Activated CD4-positive, alpha-beta memory T cell treated with anti-CD3 and anti-CD28 coated beads for 36 hours (primary cell): ENCODE measurements around the gene NFIX. TPM values are rescaled to one million over a fixed set of nuclear protein-coding genes. Genes with fewer than 3 reads are reported as not detected.

Experiments
- CTCF ChIA-PET: fragments of 350-600 bp; sonication (Branson Sonifier 250); formaldehyde crosslinking; loops from one replicate; lab custom pipeline; 2021; ENCODE audit warnings: antibody characterized with exemption, inconsistent platforms; lab: Charles Lee
- POLR2A ChIA-PET: fragments of 350-600 bp; sonication (Branson Sonifier 250); formaldehyde crosslinking; loops from one replicate; lab custom pipeline; 2021; ENCODE audit warnings: antibody characterized with exemption; lab: Charles Lee
- DNase-seq: peaks from one replicate; pipeline ENCODE4 v3.0.0-alpha.2; 2020
- H3K27ac Mint-ChIP-seq: one replicate; pipeline ENCODE4 v1.8.0; 2021; ENCODE audit warnings: mixed read lengths
- H3K27me3 Mint-ChIP-seq: one replicate; pipeline ENCODE4 v1.8.0; 2021; ENCODE audit warnings: mixed read lengths
- H3K36me3 Mint-ChIP-seq: one replicate; pipeline ENCODE4 v1.8.0; 2021; ENCODE audit warnings: mixed read lengths
- H3K4me1 Mint-ChIP-seq: one replicate; pipeline ENCODE4 v1.8.0; 2021; ENCODE audit warnings: low read depth, mixed read lengths
- H3K4me3 Mint-ChIP-seq: one replicate; pipeline ENCODE4 v1.8.0; 2021; ENCODE audit warnings: mild to moderate bottlenecking, mixed read lengths
- H3K9me3 Mint-ChIP-seq: one replicate; pipeline ENCODE4 v1.8.0; 2021; ENCODE audit warnings: mixed read lengths
- intact Hi-C: fragments of 100-400 bp; cut with micrococcal nuclease; formaldehyde crosslinking; loops from one replicate; pipeline ENCODE4 v1.15.1; 2023
- total RNA-seq, 2 experiments: library from RNA; stranded (reverse); gene quantifications; one replicate each; pipeline ENCODE4 v1.2.3, GENCODE V29; 2021

NFIX gene
- total RNA-seq, 2 experiments from 2014 or later: 1.6 to 2.0 TPM

- H3K27ac Mint-ChIP-seq: peak overlapping the region; percentile 49
- peaks cover 39% of the 10 kb centered on the region for H3K4me1 Mint-ChIP-seq
- no peak for DNase-seq
- CTCF ChIA-PET: interaction anchor here (0.9 to 2.0 kb wide), 2 partner anchors 9 to 23 kb away, joined by 3 to 4 read pairs; no protein-coding TSS in a partner anchor
- POLR2A ChIA-PET: interaction anchor here (0.6 kb wide), 1 partner anchor 9 kb away, joined by 5 read pairs; no protein-coding TSS in a partner anchor
- no peak overlapping the region for H3K4me3 Mint-ChIP-seq
- no peaks in the 10 kb centered on the region for H3K9me3 Mint-ChIP-seq
- H3K36me3 Mint-ChIP-seq: peaks cover 7% of the 10 kb centered on the region
- intact Hi-C loops: no loop called here
- H3K27me3 Mint-ChIP-seq: no peaks in the 10 kb centered on the region
Measured at GRCh38 chr19:13127811-13128575, 132.7 kb downstream of the NFIX start.

GRCh38 chr19:13128583-13128982, 133.3 kb downstream of the NFIX start:
- POLR2A ChIA-PET: no interaction called here
- no peaks in the 10 kb centered on the region for H3K9me3 Mint-ChIP-seq
- no peak overlapping the region for H3K4me3 Mint-ChIP-seq
- CTCF ChIA-PET: interaction anchor here (2.0 to 2.1 kb wide), 2 partner anchors 21 to 24 kb away, joined by 4 to 7 read pairs; partner anchors contain the start of genes IER2 and STX10
- H3K36me3 Mint-ChIP-seq: peaks cover 7% of the 10 kb centered on the region
- H3K4me1 Mint-ChIP-seq: peaks cover 44% of the 10 kb centered on the region
- peak overlapping the region; percentile 49 for H3K27ac Mint-ChIP-seq
- no peaks in the 10 kb centered on the region for H3K27me3 Mint-ChIP-seq
- no peak for DNase-seq
- intact Hi-C loops: no loop called here

GRCh38 chr19:13129384-13129783, 134.1 kb downstream of the NFIX start:
- Mint-ChIP-seq H3K27ac (no peak overlapping the region), H3K9me3 (no peaks in the 10 kb centered on the region), H3K36me3 (peaks cover 7% of the 10 kb centered on the region), H3K27me3 (no peaks in the 10 kb centered on the region), H3K4me1 (peaks cover 44% of the 10 kb centered on the region), H3K4me3 (no peak overlapping the region)
- intact Hi-C loops: no loop called here
- CTCF ChIA-PET: interaction anchor here (2.1 kb wide), 1 partner anchor 20 kb away, joined by 7 read pairs; the partner anchor contains the start of genes IER2 and STX10
- POLR2A ChIA-PET: no interaction called here
- DNase-seq: no peak

- POLR2A ChIA-PET: interaction anchor here (0.8 to 2.9 kb wide), 6 partner anchors 9 to 24 kb away, joined by 3 to 19 read pairs (median 8); partner anchors contain the start of genes NACC1 and STX10
- no peak for DNase-seq
- Mint-ChIP-seq H3K27ac (peak overlapping the region; percentile 96), H3K4me3 (no peak overlapping the region), H3K36me3 (peaks cover 12% of the 10 kb centered on the region), H3K27me3 (no peaks in the 10 kb centered on the region), H3K9me3 (no peaks in the 10 kb centered on the region), H3K4me1 (peaks cover 46% of the 10 kb centered on the region)
- intact Hi-C loops: no loop called here
- CTCF ChIA-PET: interaction anchor here (0.8 to 2.1 kb wide), 6 partner anchors 9 to 166 kb away, joined by 3 to 8 read pairs (median 5); partner anchors contain the start of genes IER2 and STX10
Measured at GRCh38 chr19:13130886-13131490, 135.7 kb downstream of the NFIX start.

- Mint-ChIP-seq H3K9me3 (no peaks in the 10 kb centered on the region), H3K36me3 (peaks cover 20% of the 10 kb centered on the region), H3K27me3 (no peaks in the 10 kb centered on the region), H3K27ac (peak overlapping the region; percentile 96), H3K4me1 (peaks cover 46% of the 10 kb centered on the region), H3K4me3 (peak overlapping the region; percentile 60)
- POLR2A ChIA-PET: interaction anchor here (0.9 to 2.9 kb wide), 11 partner anchors 10 to 33 kb away, joined by 3 to 20 read pairs (median 6); partner anchors contain the start of genes NACC1 and STX10
- CTCF ChIA-PET: interaction anchor here (0.6 to 2.1 kb wide), 13 partner anchors 10 to 247 kb away, joined by 3 to 11 read pairs (median 4); partner anchors contain the start of genes IER2, NACC1 and STX10
- DNase-seq: peak; percentile 83
- intact Hi-C loops: loop anchor here (1.0 kb wide), 2 partner anchors 14 to 19 kb away; partner anchors contain the start of gene NACC1
Measured at GRCh38 chr19:13132471-13133180, 137.4 kb downstream of the NFIX start.

GRCh38 chr19:13133241-13133870, 138.1 kb downstream of the NFIX start:
- Mint-ChIP-seq H3K27me3 (no peaks in the 10 kb centered on the region), H3K36me3 (peaks cover 24% of the 10 kb centered on the region), H3K4me1 (peaks cover 42% of the 10 kb centered on the region), H3K4me3 (no peak overlapping the region), H3K9me3 (no peaks in the 10 kb centered on the region), H3K27ac (peak overlapping the region; percentile 96)
- DNase-seq: no peak
- intact Hi-C loops: no loop called here
- CTCF ChIA-PET: interaction anchor here (0.7 to 2.1 kb wide), 8 partner anchors 17 to 248 kb away, joined by 3 to 11 read pairs (median 5); partner anchors contain the start of genes IER2 and STX10
- POLR2A ChIA-PET: interaction anchor here (0.9 to 2.9 kb wide), 8 partner anchors 9 to 34 kb away, joined by 4 to 20 read pairs (median 8); partner anchors contain the start of gene NACC1

GRCh38 chr19:13134626-13135025, 139.4 kb downstream of the NFIX start:
- POLR2A ChIA-PET: interaction anchor here (0.5 to 1.0 kb wide), 2 partner anchors 18 to 44 kb away, joined by 3 read pairs; no protein-coding TSS in a partner anchor
- DNase-seq: no peak
- no peak overlapping the region for H3K4me3 Mint-ChIP-seq
- H3K9me3 Mint-ChIP-seq: no peaks in the 10 kb centered on the region
- intact Hi-C loops: no loop called here
- no peak overlapping the region for H3K27ac Mint-ChIP-seq
- no peaks in the 10 kb centered on the region for H3K27me3 Mint-ChIP-seq
- CTCF ChIA-PET: interaction anchor here (1.6 kb wide), 1 partner anchor 30 kb away, joined by 3 read pairs; no protein-coding TSS in a partner anchor
- H3K4me1 Mint-ChIP-seq: peaks cover 37% of the 10 kb centered on the region
- peaks cover 28% of the 10 kb centered on the region for H3K36me3 Mint-ChIP-seq

- Mint-ChIP-seq H3K27me3 (no peaks in the 10 kb centered on the region), H3K36me3 (peaks cover 29% of the 10 kb centered on the region), H3K4me1 (peaks cover 35% of the 10 kb centered on the region), H3K9me3 (no peaks in the 10 kb centered on the region), H3K4me3 (no peak overlapping the region), H3K27ac (no peak overlapping the region)
- ChIA-PET CTCF (interaction anchor here (1.4 to 1.6 kb wide), 2 partner anchors 11 to 31 kb away, joined by 3 read pairs; no protein-coding TSS in a partner anchor), POLR2A (interaction anchor here (1.0 to 1.1 kb wide), 2 partner anchors 11 to 17 kb away, joined by 3 to 10 read pairs; no protein-coding TSS in a partner anchor)
- no peak for DNase-seq
- intact Hi-C loops: no loop called here
Measured at GRCh38 chr19:13135068-13136062, 140.1 kb downstream of the NFIX start.

- H3K27me3 Mint-ChIP-seq: no peaks in the 10 kb centered on the region
- intact Hi-C loops: no loop called here
- no peak for DNase-seq
- no peak overlapping the region for H3K4me3 Mint-ChIP-seq
- ChIA-PET CTCF (interaction anchor here (1.4 kb wide), 1 partner anchor 9 kb away, joined by 3 read pairs; no protein-coding TSS in a partner anchor), POLR2A (interaction anchor here (1.0 kb wide), 1 partner anchor 10 kb away, joined by 5 read pairs; no protein-coding TSS in a partner anchor)
- peaks cover 27% of the 10 kb centered on the region for H3K36me3 Mint-ChIP-seq
- no peak overlapping the region for H3K27ac Mint-ChIP-seq
- no peaks in the 10 kb centered on the region for H3K9me3 Mint-ChIP-seq
- H3K4me1 Mint-ChIP-seq: peaks cover 20% of the 10 kb centered on the region
Measured at GRCh38 chr19:13137290-13137794, 142.1 kb downstream of the NFIX start.
